DOHH2 (cell line): Measurements from ENCODE around the gene INTS3.

ENCODE experiments used
- H3F3A ChIP-seq: fragments of 200-600 bp; sonication (generic), shearing (Covaris generic); 2 replicates; pipeline ENCODE4 v1.6.0; 2016; ENCODE audit warnings: antibody characterized with exemption, mild to moderate bottlenecking; ENCODE audit not compliant: control insufficient read depth, insufficient read depth
- H3K27ac ChIP-seq: fragments of 200-600 bp; sonication (generic); 2 replicates; pipeline ENCODE4 v1.5.1; 2014; ENCODE audit warnings: low read depth, mild to moderate bottlenecking, low read length, moderate library complexity
- H3K27me3 ChIP-seq: fragments of 200-600 bp; sonication (generic); 2 replicates; pipeline ENCODE4 v1.6.1; 2014; ENCODE audit warnings: mild to moderate bottlenecking, low read length, mixed read lengths; ENCODE audit not compliant: control insufficient read depth
- H3K36me3 ChIP-seq: fragments of 200-600 bp; sonication (generic); 2 replicates; pipeline ENCODE4 v1.6.1; 2014; ENCODE audit warnings: mild to moderate bottlenecking, low read length, moderate library complexity, mixed read lengths; ENCODE audit not compliant: control insufficient read depth
- H3K4me1 ChIP-seq: fragments of 200-600 bp; sonication (generic); 2 replicates; pipeline ENCODE4 v1.6.1; 2014; ENCODE audit warnings: mild to moderate bottlenecking, low read length, mixed read lengths; ENCODE audit not compliant: control insufficient read depth
- H3K4me2 ChIP-seq: fragments of 200-600 bp; sonication (generic); 2 replicates; pipeline ENCODE4 v1.6.0; 2014; ENCODE audit warnings: mild to moderate bottlenecking, low read length, moderate library complexity
- H3K4me3 ChIP-seq: fragments of 200-600 bp; sonication (generic); 2 replicates; pipeline ENCODE4 v1.5.1; 2014; ENCODE audit warnings: mild to moderate bottlenecking, low read length, mixed read lengths
- H3K79me2 ChIP-seq: fragments of 200-600 bp; sonication (generic); 2 replicates; pipeline ENCODE4 v1.6.1; 2014; ENCODE audit warnings: mild to moderate bottlenecking, low read length, mixed read lengths; ENCODE audit not compliant: control insufficient read depth
- H3K9me2 ChIP-seq: fragments of 200-600 bp; sonication (generic); replicated peaks from 2 replicates; pipeline ENCODE4 v1.6.1; 2014; ENCODE audit warnings: mild to moderate bottlenecking, low read length, mixed read lengths; ENCODE audit not compliant: control insufficient read depth
- H3K9me3 ChIP-seq: fragments of 200-600 bp; sonication (generic); 2 replicates; pipeline ENCODE4 v1.6.1; 2014; ENCODE audit warnings: antibody characterized with exemption, low read length, mixed read lengths; ENCODE audit not compliant: control insufficient read depth, insufficient read depth
- H4K20me1 ChIP-seq: fragments of 200-600 bp; sonication (generic); 2 replicates; pipeline ENCODE4 v1.6.0; 2014; ENCODE audit warnings: low read depth, mild to moderate bottlenecking, antibody characterized with exemption, low read length, moderate library complexity; ENCODE audit not compliant: control insufficient read depth, insufficient read depth
- CTCF ChIP-seq: fragments of 200-600 bp; sonication (generic); IDR thresholded peaks from one replicate; pipeline ENCODE4 v1.5.1; 2014; ENCODE audit warnings: antibody characterized with exemption, mild to moderate bottlenecking, low read depth, low read length; ENCODE audit not compliant: poor library complexity, severe bottlenecking
- EZH2phosphoT487 ChIP-seq: fragments of 200-600 bp; sonication (generic); IDR thresholded peaks from 2 replicates; pipeline ENCODE4 v1.6.1; 2017; ENCODE audit warnings: borderline replicate concordance, mild to moderate bottlenecking, antibody characterized with exemption, low read length, moderate library complexity, mixed read lengths

The INTS3 gene

GRCh38 chr1:153805042-153805745 lies 77.3 kb downstream of the INTS3 start:
- Histone ChIP-seq H3K4me2 (peak overlapping the region; percentile 40), H3K27ac (peak overlapping the region; percentile 52)

DNA sequence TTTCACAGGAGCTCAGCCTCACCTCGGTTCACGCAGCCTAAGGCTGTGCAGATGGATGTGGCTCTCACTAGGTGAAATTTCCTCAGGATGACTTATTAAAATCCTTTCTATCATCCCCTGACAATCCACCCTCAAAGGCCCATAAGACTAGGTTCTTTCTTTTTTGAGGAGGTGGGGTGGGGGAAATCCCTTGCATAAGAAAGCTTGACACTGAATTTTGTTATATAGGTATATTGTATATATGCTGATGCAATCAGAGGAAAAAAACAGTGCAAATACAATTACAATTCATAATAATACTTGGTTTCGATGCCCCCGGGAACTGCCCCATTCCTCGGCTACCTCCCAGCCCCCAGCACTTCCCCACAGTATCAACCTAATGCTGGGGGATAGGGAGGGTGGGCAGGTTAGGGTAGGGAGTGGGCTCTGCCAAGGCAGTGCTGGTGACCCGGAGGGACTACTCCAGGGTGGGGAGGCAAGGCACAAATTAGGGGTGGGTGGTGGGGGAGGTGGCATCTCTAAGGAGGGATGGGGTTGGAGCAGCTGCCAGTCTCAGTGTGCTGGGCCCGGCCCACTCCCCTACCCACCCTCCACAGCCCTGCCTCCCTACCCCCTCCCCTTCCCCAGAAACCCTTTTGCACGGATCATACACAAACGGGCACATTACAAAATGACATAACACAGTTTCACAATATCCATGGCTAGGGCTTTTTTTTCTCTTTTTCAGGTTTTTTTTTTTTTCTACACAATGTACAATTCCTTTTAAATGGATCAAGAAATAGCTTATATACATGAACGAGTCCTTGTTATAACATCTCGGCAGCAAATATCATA lies 78.3 kb downstream of the INTS3 start:
- Histone ChIP-seq H3K79me2 (no peaks in the 10 kb centered on the region), H3K27ac (peak overlapping the region; percentile 52), H4K20me1 (no peaks in the 10 kb centered on the region), H3K4me3 (no peak overlapping the region), H3K36me3 (peaks cover 43% of the 10 kb centered on the region), H3K27me3 (no peaks in the 10 kb centered on the region), H3F3A (peaks cover 9% of the 10 kb centered on the region), H3K4me1 (peaks cover 22% of the 10 kb centered on the region), H3K9me3 (no peaks in the 10 kb centered on the region), H3K9me2 (no peaks in the 10 kb centered on the region), H3K4me2 (peak overlapping the region; percentile 40)
- TF ChIP-seq EZH2phosphoT487, result no peak
- TF ChIP-seq CTCF, result no peak

More at GRCh38 chr1:153805042-153805745, 77.3 kb downstream of the INTS3 start:
- no peaks in the 10 kb centered on the region for H3K79me2 ChIP-seq
- H3K9me2 ChIP-seq, result no peaks in the 10 kb centered on the region
- H3K4me3 ChIP-seq, result no peak overlapping the region
- H3K4me1 ChIP-seq, result peaks cover 22% of the 10 kb centered on the region
- peaks cover 9% of the 10 kb centered on the region for H3F3A ChIP-seq
- H3K36me3 ChIP-seq, result peaks cover 37% of the 10 kb centered on the region
- H3K9me3 ChIP-seq, result no peaks in the 10 kb centered on the region
- H4K20me1 ChIP-seq, result no peaks in the 10 kb centered on the region
- H3K27me3 ChIP-seq, result no peaks in the 10 kb centered on the region
- TF ChIP-seq CTCF (no peak), EZH2phosphoT487 (no peak)

GRCh38 chr1:153816283-153816889 lies 88.5 kb downstream of the INTS3 start:
- H3K4me1 ChIP-seq, result peaks cover under 1% of the 10 kb centered on the region
- H3K79me2 ChIP-seq, result peaks cover 10% of the 10 kb centered on the region
- no peak overlapping the region for H3K4me2 ChIP-seq
- H3F3A ChIP-seq, result peaks cover 8% of the 10 kb centered on the region
- H3K27me3 ChIP-seq, result no peaks in the 10 kb centered on the region
- no peaks in the 10 kb centered on the region for H3K9me2 ChIP-seq
- H3K9me3 ChIP-seq, result no peaks in the 10 kb centered on the region
- TF ChIP-seq CTCF (no peak), EZH2phosphoT487 (no peak)
- H3K27ac ChIP-seq, result no peak overlapping the region
- H3K4me3 ChIP-seq, result no peak overlapping the region
- H4K20me1 ChIP-seq, result no peaks in the 10 kb centered on the region
- peaks cover 77% of the 10 kb centered on the region for H3K36me3 ChIP-seq
